HG02973 (cell line): ENCODE data around the gene IL36B.

Experiments
- ATAC-seq: cut with Tn5 transposase; IDR thresholded peaks from one replicate; pipeline ENCODE4 v1.9.1; 2021; ENCODE audit warnings: moderate library complexity; ENCODE audit not compliant: unreplicated experiment

The IL36B gene

GRCh38 chr2:113012436-113013335, 40.0 kb downstream of the IL36B start:
- no peak for ATAC-seq

- no peak for ATAC-seq
These were observed 41.6 kb downstream of the IL36B start for GRCh38 chr2:113011108-113011507.

- ATAC-seq, result no peak
These were observed 42.6 kb downstream of the IL36B start for GRCh38 chr2:113010088-113010487.

GRCh38 chr2:113009622-113010021, 43.0 kb downstream of the IL36B start:
- no peak for ATAC-seq

GRCh38 chr2:113007250-113007649, 45.4 kb downstream of the IL36B start:
- no peak for ATAC-seq

GRCh38 chr2:113005030-113005509, 47.6 kb downstream of the IL36B start, which contains the start of gene IL36A:
IL36A (plus strand) TSS chr2:113005459; CDS start chr2:113005872, 413 bp downstream.
- no peak for ATAC-seq

GRCh38 chr2:113002677-113003076, 50.0 kb downstream of the IL36B start:
- no peak for ATAC-seq

GRCh38 chr2:113000436-113000835, 52.2 kb downstream of the IL36B start:
- no peak for ATAC-seq

- no peak for ATAC-seq
These were observed 55.5 kb downstream of the IL36B start for GRCh38 chr2:112997151-112997550.

GRCh38 chr2:112996635-112997034, 56.0 kb downstream of the IL36B start:
- no peak for ATAC-seq

- ATAC-seq, result no peak
These were observed 57.2 kb downstream of the IL36B start for GRCh38 chr2:112995346-112995920.

GRCh38 chr2:112994648-112995047, 58.0 kb downstream of the IL36B start:
- no peak for ATAC-seq

- ATAC-seq, result no peak
These were observed 58.8 kb downstream of the IL36B start for GRCh38 chr2:112993831-112994230.

GRCh38 chr2:112989611-112990010, 63.1 kb downstream of the IL36B start:
- no peak for ATAC-seq

GRCh38 chr2:112985090-112985489, 67.6 kb downstream of the IL36B start:
- ATAC-seq, result no peak

- no peak for ATAC-seq
These were observed 72.1 kb downstream of the IL36B start for GRCh38 chr2:112980537-112980936.

GRCh38 chr2:112979731-112980130, 72.9 kb downstream of the IL36B start:
- ATAC-seq, result no peak

- no peak for ATAC-seq
These were observed 75.1 kb downstream of the IL36B start, which contains the start of gene IL36G for GRCh38 chr2:112977559-112978056. IL36G (plus strand) TSS chr2:112978006; CDS start chr2:112978639, 633 bp downstream.
